HT-29 (cell line): Measurements from ENCODE around the gene KIAA2012. TPM values are rescaled to one million over a fixed set of nuclear protein-coding genes. Genes with fewer than 3 reads are reported as not detected.
A peak's percentile ranks its signal among the peaks of the same experiment; 100 is the strongest.

Source experiments
- DNase-seq: peaks from one replicate; pipeline ENCODE4 v3.0.0-alpha.2; 2015; ENCODE audit warnings: low spot score
- total RNA-seq: library from RNA; depleted of rRNA; stranded (reverse); fragments of >200 nt; shearing (Covaris generic); gene quantifications from 2 replicates; pipeline ENCODE4 v1.2.3, GENCODE V29; 2014; rRNA removed

Gene KIAA2012
- total RNA-seq = 0.05 TPM in 1 of 2 replicates, not detected in the other

GRCh38 chr2:202072737-202073401 is at the start of gene KIAA2012:
Gene KIAA2012 (plus strand): TSS chr2:202073255. CDS start chr2:202073628, 373 bp downstream.
- DNase-seq = peak; percentile 20

DNA sequence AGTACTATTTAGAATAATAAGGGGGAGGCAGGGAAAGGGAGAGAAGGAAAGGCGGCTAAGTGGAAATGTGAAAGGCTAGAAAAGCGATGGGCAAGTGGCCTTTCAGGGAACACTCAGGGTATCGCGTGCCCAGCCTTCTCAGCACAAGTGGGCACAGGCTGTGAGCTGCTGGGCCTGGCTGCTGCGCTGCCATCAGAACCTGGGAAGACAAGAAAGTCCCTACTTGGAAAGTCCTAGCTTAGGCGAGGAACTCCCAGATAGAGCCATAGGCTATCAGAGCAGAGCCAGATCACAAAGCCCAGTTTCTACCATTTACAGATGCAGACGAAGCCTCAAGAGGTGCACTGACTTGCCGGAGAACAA is 49.2 kb upstream of the KIAA2012 start:
- no peak for DNase-seq

GRCh38 chr2:202024871-202025270 is 48.2 kb upstream of the KIAA2012 start:
- DNase-seq = no peak

- DNase-seq = no peak
Measured at GRCh38 chr2:202025816-202026215, 47.2 kb upstream of the KIAA2012 start.

GRCh38 chr2:202026507-202026906 is 46.5 kb upstream of the KIAA2012 start:
- DNase-seq = no peak

DNA sequence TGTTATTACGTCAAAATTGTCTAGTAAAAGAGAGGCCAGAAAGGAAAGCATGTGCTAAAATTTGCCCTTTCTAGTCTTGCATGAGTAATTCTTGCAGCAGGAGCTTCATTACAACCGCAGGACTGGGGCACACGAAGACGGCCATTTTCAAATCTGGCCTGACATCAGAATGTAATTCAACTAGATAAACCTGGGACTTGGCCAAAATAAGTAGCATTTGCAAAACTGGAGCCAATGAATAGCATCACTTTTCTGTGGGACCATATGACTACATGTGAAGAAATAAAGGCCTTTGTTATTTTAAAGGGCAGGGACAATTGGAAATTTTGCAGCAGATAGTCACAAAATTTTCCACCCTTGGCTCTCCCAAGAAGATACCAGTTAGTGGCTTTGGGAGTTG is 42.4 kb upstream of the KIAA2012 start:
- DNase-seq = no peak

DNA sequence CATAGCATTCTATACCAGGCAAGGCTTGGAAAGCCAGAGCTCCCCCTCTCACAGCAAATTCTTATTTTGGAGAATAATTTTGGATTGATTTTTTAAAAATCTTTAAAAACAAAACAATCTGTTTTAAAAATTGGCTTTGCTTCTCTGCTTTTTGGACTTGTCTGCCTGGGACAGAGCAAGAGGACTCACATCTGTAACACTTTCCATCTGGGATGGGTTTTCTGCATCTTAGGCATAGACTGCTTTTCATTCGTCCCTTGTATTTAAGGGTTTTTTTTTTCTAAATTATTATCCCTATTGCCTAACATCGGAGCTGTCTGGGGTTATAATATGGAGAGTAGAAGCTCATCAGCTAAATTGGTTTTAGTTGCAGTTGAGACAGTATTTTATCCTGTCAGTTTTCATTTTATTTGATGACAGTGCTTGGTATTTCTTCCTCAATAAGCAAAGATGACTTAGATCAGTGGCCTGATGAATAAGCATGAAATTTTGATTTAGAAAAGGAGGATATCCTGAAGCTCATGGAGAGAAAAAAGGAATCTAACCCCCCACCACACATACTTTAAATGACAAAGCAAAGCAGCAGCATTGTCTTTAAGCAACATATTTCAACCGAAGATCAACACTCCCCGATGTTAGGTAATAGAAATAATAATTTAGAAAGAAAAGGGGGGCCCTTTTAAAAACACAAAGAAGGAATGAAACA is 41.7 kb upstream of the KIAA2012 start:
- no peak for DNase-seq

DNA sequence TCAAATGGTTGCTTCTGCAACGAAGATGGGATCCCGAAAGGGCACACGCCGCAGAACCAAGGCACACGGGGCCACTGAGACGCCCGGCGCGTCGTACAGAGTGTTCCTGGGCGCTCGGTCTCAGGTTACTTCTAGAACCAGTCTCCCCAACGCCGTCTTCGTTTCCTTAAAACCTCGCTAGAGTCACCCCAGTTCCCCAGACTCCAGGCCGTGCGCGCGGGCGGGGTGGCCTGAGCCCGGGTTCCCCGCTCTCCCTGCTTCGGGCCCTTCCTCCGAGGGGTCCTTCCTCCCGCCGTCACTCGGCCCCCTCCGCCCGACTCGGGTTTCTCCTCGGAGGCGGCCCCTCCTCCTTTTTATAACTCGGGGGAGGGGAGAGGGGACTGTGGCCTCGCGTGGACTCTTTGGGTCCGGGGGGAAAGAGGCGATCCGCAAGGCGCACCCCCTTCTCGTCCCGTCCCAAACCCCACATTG is 40.2 kb upstream of the KIAA2012 start:
- peak; percentile 66 for DNase-seq

- DNase-seq = peak; percentile 88
Measured at GRCh38 chr2:202033317-202034248, 39.5 kb upstream of the KIAA2012 start, which contains the start of gene FZD7. Gene FZD7 (plus strand): TSS chr2:202033855. CDS start chr2:202034648, 793 bp downstream.

DNA sequence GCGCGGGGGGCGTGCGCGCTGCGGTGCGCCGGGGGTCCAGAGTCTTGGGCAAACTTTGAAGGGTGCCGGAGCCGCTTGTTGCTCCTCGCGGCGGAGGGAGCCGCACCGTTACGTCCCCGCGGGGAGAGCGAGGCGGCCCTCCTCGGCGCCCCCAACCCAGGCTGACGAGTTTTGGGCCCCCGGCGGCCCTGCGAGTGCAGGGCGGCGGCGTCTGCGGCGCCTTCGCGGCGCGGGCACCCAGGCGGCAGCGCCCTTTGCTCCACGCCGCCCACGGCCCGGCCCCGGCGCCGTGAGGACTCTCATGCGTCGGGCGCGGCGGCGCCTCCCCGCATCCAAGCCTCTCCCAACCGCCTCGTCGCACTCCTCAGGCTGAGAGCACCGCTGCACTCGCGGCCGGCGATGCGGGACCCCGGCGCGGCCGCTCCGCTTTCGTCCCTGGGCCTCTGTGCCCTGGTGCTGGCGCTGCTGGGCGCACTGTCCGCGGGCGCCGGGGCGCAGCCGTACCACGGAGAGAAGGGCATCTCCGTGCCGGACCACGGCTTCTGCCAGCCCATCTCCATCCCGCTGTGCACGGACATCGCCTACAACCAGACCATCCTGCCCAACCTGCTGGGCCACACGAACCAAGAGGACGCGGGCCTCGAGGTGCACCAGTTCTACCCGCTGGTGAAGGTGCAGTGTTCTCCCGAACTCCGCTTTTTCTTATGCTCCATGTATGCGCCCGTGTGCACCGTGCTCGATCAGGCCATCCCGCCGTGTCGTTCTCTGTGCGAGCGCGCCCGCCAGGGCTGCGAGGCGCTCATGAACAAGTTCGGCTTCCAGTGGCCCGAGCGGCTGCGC is 38.6 kb upstream of the KIAA2012 start:
- DNase-seq = peak; percentile 40

DNA sequence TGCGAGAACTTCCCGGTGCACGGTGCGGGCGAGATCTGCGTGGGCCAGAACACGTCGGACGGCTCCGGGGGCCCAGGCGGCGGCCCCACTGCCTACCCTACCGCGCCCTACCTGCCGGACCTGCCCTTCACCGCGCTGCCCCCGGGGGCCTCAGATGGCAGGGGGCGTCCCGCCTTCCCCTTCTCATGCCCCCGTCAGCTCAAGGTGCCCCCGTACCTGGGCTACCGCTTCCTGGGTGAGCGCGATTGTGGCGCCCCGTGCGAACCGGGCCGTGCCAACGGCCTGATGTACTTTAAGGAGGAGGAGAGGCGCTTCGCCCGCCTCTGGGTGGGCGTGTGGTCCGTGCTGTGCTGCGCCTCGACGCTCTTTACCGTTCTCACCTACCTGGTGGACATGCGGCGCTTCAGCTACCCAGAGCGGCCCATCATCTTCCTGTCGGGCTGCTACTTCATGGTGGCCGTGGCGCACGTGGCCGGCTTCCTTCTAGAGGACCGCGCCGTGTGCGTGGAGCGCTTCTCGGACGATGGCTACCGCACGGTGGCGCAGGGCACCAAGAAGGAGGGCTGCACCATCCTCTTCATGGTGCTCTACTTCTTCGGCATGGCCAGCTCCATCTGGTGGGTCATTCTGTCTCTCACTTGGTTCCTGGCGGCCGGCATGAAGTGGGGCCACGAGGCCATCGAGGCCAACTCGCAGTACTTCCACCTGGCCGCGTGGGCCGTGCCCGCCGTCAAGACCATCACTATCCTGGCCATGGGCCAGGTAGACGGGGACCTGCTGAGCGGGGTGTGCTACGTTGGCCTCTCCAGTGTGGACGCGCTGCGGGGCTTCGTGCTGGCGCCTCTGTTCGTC is 37.7 kb upstream of the KIAA2012 start:
- DNase-seq = no peak

DNA sequence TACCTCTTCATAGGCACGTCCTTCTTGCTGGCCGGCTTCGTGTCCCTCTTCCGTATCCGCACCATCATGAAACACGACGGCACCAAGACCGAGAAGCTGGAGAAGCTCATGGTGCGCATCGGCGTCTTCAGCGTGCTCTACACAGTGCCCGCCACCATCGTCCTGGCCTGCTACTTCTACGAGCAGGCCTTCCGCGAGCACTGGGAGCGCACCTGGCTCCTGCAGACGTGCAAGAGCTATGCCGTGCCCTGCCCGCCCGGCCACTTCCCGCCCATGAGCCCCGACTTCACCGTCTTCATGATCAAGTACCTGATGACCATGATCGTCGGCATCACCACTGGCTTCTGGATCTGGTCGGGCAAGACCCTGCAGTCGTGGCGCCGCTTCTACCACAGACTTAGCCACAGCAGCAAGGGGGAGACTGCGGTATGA is 37.1 kb upstream of the KIAA2012 start:
- DNase-seq = no peak

GRCh38 chr2:202036601-202037037 is 36.4 kb upstream of the KIAA2012 start:
- DNase-seq = no peak

DNA sequence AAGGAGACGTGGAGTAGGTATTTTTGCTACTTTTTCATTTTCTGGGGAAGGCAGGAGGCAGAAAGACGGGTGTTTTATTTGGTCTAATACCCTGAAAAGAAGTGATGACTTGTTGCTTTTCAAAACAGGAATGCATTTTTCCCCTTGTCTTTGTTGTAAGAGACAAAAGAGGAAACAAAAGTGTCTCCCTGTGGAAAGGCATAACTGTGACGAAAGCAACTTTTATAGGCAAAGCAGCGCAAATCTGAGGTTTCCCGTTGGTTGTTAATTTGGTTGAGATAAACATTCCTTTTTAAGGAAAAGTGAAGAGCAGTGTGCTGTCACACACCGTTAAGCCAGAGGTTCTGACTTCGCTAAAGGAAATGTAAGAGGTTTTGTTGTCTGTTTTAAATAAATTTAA is 36.0 kb upstream of the KIAA2012 start:
- DNase-seq = no peak

DNA sequence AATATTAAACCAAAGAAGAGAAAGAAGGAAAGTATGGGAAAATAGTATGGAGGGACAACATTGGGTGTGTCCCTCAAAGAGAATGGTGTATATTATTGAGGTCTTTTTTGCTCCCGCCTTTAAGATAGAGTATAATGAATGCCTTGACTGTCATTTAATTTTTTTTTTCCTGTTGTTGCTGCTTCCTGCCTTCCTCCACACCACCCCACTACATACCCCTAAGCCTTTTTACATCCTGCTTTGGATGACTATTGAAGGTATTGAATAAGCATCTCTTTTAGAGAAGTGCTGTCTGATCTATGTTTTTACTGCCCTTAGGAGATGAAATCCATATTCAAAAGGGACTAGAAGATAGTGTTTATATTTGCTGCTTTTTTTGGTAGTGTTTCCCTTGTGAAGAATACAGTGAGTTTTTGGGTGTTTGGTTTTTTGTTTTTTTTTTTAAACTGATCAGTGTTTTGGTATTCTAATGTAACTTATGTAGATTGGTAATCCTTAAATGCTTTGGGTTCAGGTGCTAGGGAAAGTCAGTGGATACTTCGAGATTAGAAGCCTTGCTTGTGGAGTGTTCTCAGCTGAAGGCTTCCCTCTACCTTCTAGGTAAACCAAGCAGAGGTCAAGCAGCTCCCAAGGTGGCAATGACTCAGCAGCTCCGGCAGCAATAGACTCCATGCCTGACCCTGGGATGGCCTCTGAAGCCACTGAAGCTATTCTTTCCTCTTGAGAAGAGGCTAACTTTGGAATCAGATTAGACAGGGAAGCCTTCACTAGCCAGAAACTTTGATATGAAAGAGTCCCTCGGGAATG is 34.4 kb upstream of the KIAA2012 start:
- DNase-seq = peak; percentile 77

- DNase-seq = peak; percentile 10
Measured at GRCh38 chr2:202039278-202040078, 33.6 kb upstream of the KIAA2012 start.

DNA sequence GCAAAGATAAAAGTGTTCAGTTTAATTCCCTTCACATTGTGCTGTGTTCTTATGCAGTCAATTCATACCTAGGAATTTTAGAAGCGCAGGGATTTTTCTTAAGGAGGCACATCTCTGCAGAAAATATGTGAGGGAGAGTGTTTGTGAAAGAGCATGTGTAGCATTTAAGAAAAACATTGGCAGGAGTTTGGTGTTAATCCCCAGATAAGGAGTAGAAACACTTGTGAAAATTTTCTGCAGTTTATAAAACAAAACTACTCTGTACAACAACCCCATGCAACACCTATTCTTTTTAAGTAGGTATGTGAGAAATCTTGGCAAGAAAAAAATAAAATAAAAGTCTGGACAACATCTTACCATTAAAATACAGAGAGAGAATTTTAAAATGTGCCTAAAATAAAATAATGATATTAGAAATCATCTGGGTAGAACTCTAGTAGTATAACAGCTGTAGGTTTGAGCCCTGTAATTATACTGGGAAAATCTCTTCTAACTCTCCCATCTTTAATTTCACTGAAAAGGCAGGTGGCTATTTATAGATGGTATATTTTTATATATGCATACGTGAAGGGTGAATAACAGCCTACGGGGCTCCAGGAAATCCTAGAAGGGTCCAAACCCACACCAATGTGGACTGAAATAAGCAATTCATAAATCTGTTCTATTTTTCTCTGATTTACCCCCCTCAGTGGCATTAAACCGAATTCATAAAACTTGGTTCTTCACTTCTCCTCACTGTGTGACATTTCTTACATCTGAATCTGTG is 32.8 kb upstream of the KIAA2012 start:
- no peak for DNase-seq
